HCT116 (cell line): ENCODE data around the gene DNPEP. TPM values are rescaled to one million over a fixed set of nuclear protein-coding genes. Genes with fewer than 3 reads are reported as not detected.

Source experiments
- ATAC-seq: fragments of 200-7000 bp; cut with Tn5 transposase; 2 replicates; pipeline ENCODE4 v1.9.1; 2020; ENCODE audit warnings: mild to moderate bottlenecking, moderate library complexity
- BruUV-seq: library from RNA; stranded (reverse); fragments of 400-500 nt; replicated peaks from 2 replicates; lab custom pipeline; 2021; lab: Mats Ljungman, UMichigan
- CTCF ChIA-PET: fragments of 300-600 bp; sonication (Branson Sonifier 250); formaldehyde crosslinking; loops from one replicate; lab custom pipeline; 2021; ENCODE audit warnings: antibody characterized with exemption; lab: Charles Lee
- POLR2A ChIA-PET: fragments of 300-600, 350-600 bp; sonication (Branson Sonifier 250); formaldehyde crosslinking; loops from one replicate; lab custom pipeline; 2021; ENCODE audit warnings: antibody characterized with exemption; lab: Charles Lee
- RAD21 ChIA-PET, 2 experiments: fragments of 300-600 bp; sonication (Branson Sonifier 250); formaldehyde crosslinking; loops; one replicate each; lab custom pipeline; 2023; ENCODE audit warnings: low total read pairs in 2 of 2; ENCODE audit not compliant: uncharacterized antibody in 2 of 2, unreplicated experiment in 2 of 2, low non-redundant PET in 1 of 2; lab: Charles Lee
- DNase-seq: peaks from one replicate; pipeline ENCODE4 v3.0.0-alpha.2; 2010; ENCODE audit warnings: low read depth, low spot score
- H2AFZ ChIP-seq: fragments of 200-600 bp; shearing (Covaris generic), sonication (generic); 2 replicates; pipeline ENCODE4 v1.6.1; 2017; ENCODE audit warnings: low read depth, mixed run types, mixed read lengths, antibody characterized with exemption, low read length; ENCODE audit not compliant: poor library complexity, severe bottlenecking
- H3K27ac ChIP-seq: 2 replicates; pipeline ENCODE4 v1.5.1; 2012; ENCODE audit warnings: low read depth, low read length
- H3K27me3 ChIP-seq: fragments of 200-600 bp; sonication (generic); 2 replicates; pipeline ENCODE4 v1.6.1; 2016; ENCODE audit warnings: mixed run types, low read length, mixed read lengths; ENCODE audit not compliant: insufficient read depth
- H3K36me3 ChIP-seq, 2 experiments: fragments of 200-500 bp in 1 of 2; fragments of 200-600 bp in 1 of 2; sonication (Bioruptor generic) in 1 of 2; sonication (generic) in 1 of 2; 2 replicates each; pipeline versions ENCODE4 v1.5.1 to v1.6.1; 2014 to 2016; ENCODE audit warnings: low read length in 2 of 2, inconsistent platforms in 1 of 2, mixed read lengths in 1 of 2, mixed run types in 1 of 2; ENCODE audit not compliant: insufficient read depth in 2 of 2, control insufficient read depth in 1 of 2
- H3K4me1 ChIP-seq, 2 experiments: fragments of 200-600 bp in 1 of 2; sonication (generic) in 1 of 2; 2 replicates each; pipeline versions ENCODE4 v1.5.1 to v1.6.1; 2012 to 2017; ENCODE audit warnings: low read length in 2 of 2, inconsistent platforms in 1 of 2, mild to moderate bottlenecking in 1 of 2, mixed read lengths in 1 of 2, mixed run types in 1 of 2, moderate library complexity in 1 of 2; ENCODE audit not compliant: insufficient read depth in 2 of 2, control insufficient read depth in 1 of 2
- H3K4me2 ChIP-seq: fragments of 200-600 bp; sonication (generic); 2 replicates; pipeline ENCODE4 v1.6.1; 2017; ENCODE audit warnings: mixed run types, low read length, mixed read lengths
- H3K4me3 ChIP-seq, 2 experiments: fragments of 200-600 bp in 1 of 2; sonication (generic) in 1 of 2; replicated peaks in 1 of 2; 2 replicates each; pipeline ENCODE4 v1.5.1; 2011 to 2016; ENCODE audit warnings: low read length in 2 of 2, control low read depth in 1 of 2, low read depth in 1 of 2, mild to moderate bottlenecking in 1 of 2, mixed read lengths in 1 of 2, mixed run types in 1 of 2
- H3K79me2 ChIP-seq: fragments of 200-600 bp; sonication (generic); 2 replicates; pipeline ENCODE4 v1.6.1; 2017; ENCODE audit warnings: mild to moderate bottlenecking, mixed run types, low read length, moderate library complexity, mixed read lengths; ENCODE audit not compliant: insufficient read depth
- H3K9ac ChIP-seq: fragments of 200-600 bp; sonication (generic); 2 replicates; pipeline ENCODE4 v1.6.1; 2016; ENCODE audit warnings: low read length, mixed read lengths
- H3K9me2 ChIP-seq: fragments of 200-600 bp; sonication (generic), shearing (Covaris generic); 2 replicates; pipeline ENCODE4 v1.6.1; 2017; ENCODE audit warnings: mixed run types, mild to moderate bottlenecking, moderate library complexity; ENCODE audit not compliant: insufficient read depth
- H3K9me3 ChIP-seq, 2 experiments: fragments of 200-500 bp in 1 of 2; fragments of 200-600 bp in 1 of 2; sonication (Bioruptor generic) in 1 of 2; sonication (generic) in 1 of 2; 2 replicates each; pipeline ENCODE4 v1.6.1; 2014 to 2017; ENCODE audit warnings: low read length in 2 of 2, mixed read lengths in 2 of 2, inconsistent platforms in 1 of 2, low read depth in 1 of 2, mild to moderate bottlenecking in 1 of 2, mixed run types in 1 of 2, moderate library complexity in 1 of 2; ENCODE audit not compliant: control insufficient read depth in 1 of 2, insufficient read depth in 1 of 2
- H4K20me1 ChIP-seq: fragments of 200-600 bp; sonication (generic), shearing (Covaris generic); 2 replicates; pipeline ENCODE4 v1.6.1; 2017; ENCODE audit warnings: mixed run types, mild to moderate bottlenecking, moderate library complexity; ENCODE audit not compliant: insufficient read depth
- REST ChIP-seq: IDR thresholded peaks from 2 replicates; pipeline ENCODE4 v1.6.1; 2012; ENCODE audit warnings: low read depth
- intact Hi-C: fragments of 100-400 bp; cut with micrococcal nuclease; formaldehyde crosslinking; loops from 2 replicates; pipeline ENCODE4 v1.10.0; 2022
- total RNA-seq: library from RNA; stranded (reverse); gene quantifications from one replicate; pipeline ENCODE4 v1.2.1, GENCODE V29; 2021; ENCODE audit not compliant: unreplicated experiment
- TF ChIP-seq, protein P1 (sequence below): IDR thresholded peaks from 2 replicates; pipeline ENCODE4 v1.6.1; 2012

Gene DNPEP
- total RNA-seq, 1 experiment from 2014 or later = 80.1 TPM

- Histone ChIP-seq H3K27me3 (no peaks in the 10 kb centered on the region), H3K4me2 (no peak overlapping the region), H3K79me2 (no peaks in the 10 kb centered on the region), H3K36me3 (no peaks in the 10 kb centered on the region), H2AFZ (no peak overlapping the region), H3K9me2 (no peaks in the 10 kb centered on the region), H3K4me3 (no peak overlapping the region), H3K4me1 (peaks cover 10 to 45% of the 10 kb centered on the region in 2 experiments), H3K9ac (no peak overlapping the region), H3K9me3 (no peaks in the 10 kb centered on the region), H4K20me1 (no peaks in the 10 kb centered on the region), H3K27ac (no peak overlapping the region; the same call in 1 of the 2 replicates)
- ATAC-seq = no peak
- intact Hi-C loops = loop anchor here (10.0 kb wide), 1 partner anchor 240 kb away; no protein-coding TSS in a partner anchor
- ChIA-PET RAD21 (interaction anchor here (0.7 to 1.9 kb wide), 3 partner anchors 94 to 126 kb away, joined by 3 to 17 read pairs (median 4); partner anchors contain the start of gene GMPPA (in 1 of the 2)), CTCF (interaction anchor here (0.6 to 4.7 kb wide), 9 partner anchors 16 to 127 kb away, joined by 3 to 109 read pairs (median 6); partner anchors contain the start of genes DNPEP and GMPPA), POLR2A (interaction anchor here (0.6 kb wide), 1 partner anchor 72 kb away, joined by 3 read pairs; no protein-coding TSS in a partner anchor)
- DNase-seq = no peak
- no TSS peak for BruUV-seq
- TF ChIP-seq, protein P1, sequence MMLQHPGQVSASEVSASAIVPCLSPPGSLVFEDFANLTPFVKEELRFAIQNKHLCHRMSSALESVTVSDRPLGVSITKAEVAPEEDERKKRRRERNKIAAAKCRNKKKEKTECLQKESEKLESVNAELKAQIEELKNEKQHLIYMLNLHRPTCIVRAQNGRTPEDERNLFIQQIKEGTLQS = no peak
- TF ChIP-seq REST = no peak
Measured at GRCh38 chr2:219404291-219404910, 16.7 kb upstream of the DNPEP start.
